Fibroblast of the aortic adventitia (primary cell): ENCODE measurements around the gene TMEM203. TPM values are rescaled to one million over a fixed set of nuclear protein-coding genes. Genes with fewer than 3 reads are reported as not detected.

ENCODE experiments used
- DNase-seq: peaks from one replicate; pipeline ENCODE4 v3.0.0-alpha.2; 2010; ENCODE audit warnings: low read depth
- H3K4me3 ChIP-seq: 2 replicates; pipeline ENCODE4 v1.5.1; 2011; ENCODE audit warnings: low read depth, mild to moderate bottlenecking, control low read depth, low read length, moderate library complexity
- total RNA-seq: library from RNA; depleted of rRNA; stranded (reverse); fragments of >200 nt; gene quantifications from 2 replicates; pipeline ENCODE4 v1.2.3, GENCODE V29; 2012; ENCODE audit warnings: low replicate concordance
- TF ChIP-seq, protein P1 (sequence below): IDR thresholded peaks from 2 replicates; pipeline ENCODE4 v1.5.1; 2011; ENCODE audit warnings: mild to moderate bottlenecking, low read length, control low read depth, inconsistent platforms; ENCODE audit not compliant: insufficient read depth

Gene TMEM203
- total RNA-seq, 1 donor, result 32.3 TPM

DNA sequence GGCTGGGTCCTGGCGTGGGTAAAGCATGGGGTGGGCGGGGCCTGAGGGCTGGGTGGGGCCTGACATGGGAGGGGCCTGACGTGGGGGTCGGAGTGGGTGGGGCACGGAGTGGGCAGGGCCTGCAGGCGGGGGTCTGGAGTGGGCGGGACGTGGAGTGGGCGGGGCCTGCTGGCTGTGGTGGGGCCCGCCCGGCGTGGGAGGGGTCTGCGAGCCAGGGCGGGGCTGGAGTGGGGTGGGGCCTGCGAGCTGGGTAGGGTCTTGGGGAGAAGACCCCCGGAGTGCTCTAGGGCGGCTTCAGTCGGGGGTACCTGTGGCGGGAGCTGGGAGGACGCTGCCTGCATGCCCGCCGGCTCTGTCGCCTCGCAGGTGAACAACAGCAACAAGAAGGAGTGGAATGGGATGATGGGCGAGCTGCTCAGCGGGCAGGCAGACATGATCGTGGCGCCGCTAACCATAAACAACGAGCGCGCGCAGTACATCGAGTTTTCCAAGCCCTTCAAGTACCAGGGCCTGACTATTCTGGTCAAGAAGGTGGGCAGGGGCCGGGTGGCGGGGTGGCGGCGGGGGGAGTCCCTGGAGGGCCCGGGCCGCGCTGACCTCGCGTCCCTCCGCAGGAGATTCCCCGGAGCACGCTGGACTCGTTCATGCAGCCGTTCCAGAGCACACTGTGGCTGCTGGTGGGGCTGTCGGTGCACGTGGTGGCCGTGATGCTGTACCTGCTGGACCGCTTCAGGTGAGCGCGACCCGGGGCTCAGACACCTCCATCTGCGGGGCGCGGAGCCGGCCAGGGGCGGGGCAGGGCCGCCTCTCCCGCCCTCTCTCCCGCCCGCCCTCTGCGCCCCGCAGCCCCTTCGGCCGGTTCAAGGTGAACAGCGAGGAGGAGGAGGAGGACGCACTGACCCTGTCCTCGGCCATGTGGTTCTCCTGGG is 43.6 kb downstream of the TMEM203 start:
- H3K4me3 ChIP-seq, result no peak overlapping the region
- TF ChIP-seq, protein P1, sequence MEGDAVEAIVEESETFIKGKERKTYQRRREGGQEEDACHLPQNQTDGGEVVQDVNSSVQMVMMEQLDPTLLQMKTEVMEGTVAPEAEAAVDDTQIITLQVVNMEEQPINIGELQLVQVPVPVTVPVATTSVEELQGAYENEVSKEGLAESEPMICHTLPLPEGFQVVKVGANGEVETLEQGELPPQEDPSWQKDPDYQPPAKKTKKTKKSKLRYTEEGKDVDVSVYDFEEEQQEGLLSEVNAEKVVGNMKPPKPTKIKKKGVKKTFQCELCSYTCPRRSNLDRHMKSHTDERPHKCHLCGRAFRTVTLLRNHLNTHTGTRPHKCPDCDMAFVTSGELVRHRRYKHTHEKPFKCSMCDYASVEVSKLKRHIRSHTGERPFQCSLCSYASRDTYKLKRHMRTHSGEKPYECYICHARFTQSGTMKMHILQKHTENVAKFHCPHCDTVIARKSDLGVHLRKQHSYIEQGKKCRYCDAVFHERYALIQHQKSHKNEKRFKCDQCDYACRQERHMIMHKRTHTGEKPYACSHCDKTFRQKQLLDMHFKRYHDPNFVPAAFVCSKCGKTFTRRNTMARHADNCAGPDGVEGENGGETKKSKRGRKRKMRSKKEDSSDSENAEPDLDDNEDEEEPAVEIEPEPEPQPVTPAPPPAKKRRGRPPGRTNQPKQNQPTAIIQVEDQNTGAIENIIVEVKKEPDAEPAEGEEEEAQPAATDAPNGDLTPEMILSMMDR, result no peak
- DNase-seq, result no peak

DNA sequence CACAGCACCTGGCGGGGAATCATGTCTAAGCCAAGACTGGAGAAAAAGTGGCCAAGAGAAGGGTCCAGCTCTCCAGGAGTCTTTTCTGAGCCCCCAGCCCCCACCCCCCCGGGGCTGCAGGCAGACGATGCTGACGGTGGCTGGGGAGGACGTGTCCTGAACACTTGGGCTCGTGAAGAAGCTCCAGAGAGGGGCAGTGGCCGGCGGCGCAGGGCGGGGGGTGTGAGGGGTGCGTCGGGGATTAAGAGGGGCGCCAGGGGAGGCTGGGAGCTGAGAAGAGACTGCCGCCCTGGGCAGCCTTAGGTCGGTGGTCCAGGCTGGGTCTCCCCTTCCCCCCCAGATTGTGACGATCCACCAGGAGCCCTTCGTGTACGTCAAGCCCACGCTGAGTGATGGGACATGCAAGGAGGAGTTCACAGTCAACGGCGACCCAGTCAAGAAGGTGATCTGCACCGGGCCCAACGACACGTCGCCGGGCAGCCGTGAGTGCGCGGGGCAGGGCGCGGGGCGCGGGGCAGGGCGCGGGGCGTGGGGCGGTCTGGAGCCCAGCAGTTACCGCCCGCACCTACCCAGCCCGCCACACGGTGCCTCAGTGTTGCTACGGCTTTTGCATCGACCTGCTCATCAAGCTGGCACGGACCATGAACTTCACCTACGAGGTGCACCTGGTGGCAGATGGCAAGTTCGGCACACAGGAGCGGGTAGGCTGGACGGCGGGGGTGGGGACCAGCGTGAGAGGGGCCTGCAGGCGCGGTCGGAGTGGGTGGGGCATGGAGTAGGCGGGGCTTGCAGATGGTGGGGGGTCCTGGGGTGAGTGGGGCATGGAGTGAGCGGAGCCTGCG is 44.5 kb downstream of the TMEM203 start:
- H3K4me3 ChIP-seq, result no peak overlapping the region
- no peak for DNase-seq
- TF ChIP-seq, protein P1, result no peak

DNA sequence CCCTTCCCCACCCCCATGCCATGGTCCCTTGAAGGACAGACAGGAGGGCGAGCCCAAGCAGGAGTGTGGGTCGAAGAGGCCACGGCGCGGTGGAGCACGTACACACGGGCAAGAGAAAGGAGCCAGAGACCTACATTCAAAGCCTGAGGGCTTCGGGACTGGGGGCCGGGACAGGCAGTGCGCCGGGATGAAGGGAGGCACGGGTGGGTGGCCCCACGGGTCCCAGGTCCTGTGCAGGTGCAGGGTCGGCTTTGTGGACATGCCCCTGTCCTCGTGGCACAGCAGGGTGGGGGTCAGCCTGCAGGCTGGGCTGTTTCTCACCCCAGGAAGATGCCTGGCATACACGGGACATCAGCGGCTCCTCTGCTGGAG is 45.4 kb downstream of the TMEM203 start:
- DNase-seq, result no peak
- TF ChIP-seq, protein P1, result no peak
- no peak overlapping the region for H3K4me3 ChIP-seq

DNA sequence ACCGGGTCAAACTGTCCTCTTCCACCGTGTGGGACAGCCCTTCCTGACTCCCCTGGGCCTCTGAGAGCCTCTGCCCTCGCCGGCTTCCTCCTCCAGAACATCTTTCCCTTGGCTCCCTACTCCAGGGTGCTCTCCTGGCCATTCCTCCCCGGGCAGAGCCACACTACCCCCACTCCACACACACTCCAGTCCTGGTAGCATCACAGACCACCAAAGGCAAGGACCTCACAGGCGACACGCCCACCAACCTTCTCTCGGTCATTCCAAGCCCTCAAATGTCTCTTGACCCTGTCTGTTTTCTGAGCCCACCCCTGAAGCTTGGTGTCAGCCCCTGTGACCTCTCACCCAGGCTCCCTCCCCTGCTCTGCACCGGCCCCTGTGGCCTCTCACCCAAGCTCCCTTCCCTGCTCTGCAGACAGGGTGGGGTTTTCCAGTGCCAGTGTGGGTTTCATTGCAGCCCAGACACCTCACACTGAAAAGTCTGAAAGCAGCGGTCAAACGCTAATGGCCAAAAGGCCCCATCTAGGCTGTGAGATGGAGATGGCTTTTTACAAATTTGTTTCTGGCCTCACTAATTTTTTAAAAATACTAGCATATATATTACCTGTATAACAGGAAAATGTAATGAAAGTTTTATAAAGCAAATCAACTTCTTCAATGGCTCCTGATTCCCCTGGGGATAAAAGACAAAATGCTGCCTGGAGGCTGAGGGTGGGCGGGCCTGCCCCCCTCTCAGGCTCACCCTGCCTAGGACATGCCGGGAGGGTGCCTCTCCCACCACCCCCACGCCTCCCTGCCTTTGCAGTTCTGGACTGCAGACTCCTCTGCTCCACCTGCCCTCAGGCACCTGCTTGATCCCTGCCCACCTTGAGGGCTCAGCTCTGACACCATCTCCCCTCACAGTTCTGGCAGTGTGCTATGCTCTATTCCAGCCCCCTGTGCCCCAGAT is 46.1 kb downstream of the TMEM203 start:
- DNase-seq, result no peak
- H3K4me3 ChIP-seq, result no peak overlapping the region
- TF ChIP-seq, protein P1, result no peak

DNA sequence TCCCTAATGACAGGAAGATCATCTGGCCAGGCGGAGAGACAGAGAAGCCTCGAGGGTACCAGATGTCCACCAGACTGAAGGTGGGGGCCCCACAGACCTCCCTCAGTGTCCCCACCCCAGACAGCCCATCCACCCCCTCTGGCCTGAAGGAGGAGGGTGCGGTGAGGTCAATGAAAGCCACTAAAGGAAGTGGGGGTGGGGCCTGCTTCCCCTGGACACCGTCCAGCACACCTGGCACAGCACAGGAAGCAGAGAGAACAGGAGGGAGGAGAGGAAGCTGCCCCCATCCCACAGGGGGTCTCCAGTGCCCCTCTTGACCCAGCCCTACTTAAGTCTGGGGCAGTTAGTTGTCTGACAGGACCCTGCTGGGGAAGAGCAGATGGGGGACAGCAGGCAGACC is 46.8 kb downstream of the TMEM203 start:
- no peak for DNase-seq

More for the DNA sequence above, 46.8 kb downstream of the TMEM203 start:
- TF ChIP-seq, protein P1, result no peak
- no peak overlapping the region for H3K4me3 ChIP-seq
